SU-DHL-6 (cell line): ENCODE measurements around the gene KRTAP5-3.

Experiments
- EZH2phosphoT487 ChIP-seq: fragments of 200-600 bp; sonication (generic), shearing (Covaris generic); conservative IDR thresholded peaks from 2 replicates; pipeline ENCODE4 v1.6.1; 2018; ENCODE audit warnings: mild to moderate bottlenecking, antibody characterized with exemption, low read length, moderate library complexity, mixed read lengths
- TF ChIP-seq, protein P1 (sequence below): fragments of 200-600 bp; sonication (generic); IDR thresholded peaks from one replicate; pipeline ENCODE4 v1.5.1; 2017; ENCODE audit warnings: antibody characterized with exemption, mild to moderate bottlenecking, low read length, moderate library complexity; ENCODE audit not compliant: insufficient read depth, poor library complexity, severe bottlenecking

DNA sequence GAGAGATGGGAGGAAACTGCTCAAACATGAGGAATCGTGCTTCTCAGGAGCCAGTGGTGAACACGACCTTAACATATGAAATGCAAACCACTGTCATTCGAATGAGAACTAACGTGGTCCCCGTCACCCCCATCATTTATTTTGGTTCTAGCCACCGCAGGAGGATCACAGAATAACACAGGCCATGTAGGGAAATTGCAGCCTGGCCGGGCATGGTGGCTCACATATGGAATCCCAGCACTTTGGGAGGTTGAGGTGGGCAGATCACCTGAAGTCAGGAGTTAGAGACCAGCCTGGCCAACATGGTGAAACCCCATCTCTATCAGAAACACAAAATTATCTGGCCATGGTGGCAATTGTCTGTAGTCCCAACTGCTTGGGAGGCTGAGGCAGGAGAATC, 48.4 kb upstream of the KRTAP5-3 start:
- TF ChIP-seq, protein P1, sequence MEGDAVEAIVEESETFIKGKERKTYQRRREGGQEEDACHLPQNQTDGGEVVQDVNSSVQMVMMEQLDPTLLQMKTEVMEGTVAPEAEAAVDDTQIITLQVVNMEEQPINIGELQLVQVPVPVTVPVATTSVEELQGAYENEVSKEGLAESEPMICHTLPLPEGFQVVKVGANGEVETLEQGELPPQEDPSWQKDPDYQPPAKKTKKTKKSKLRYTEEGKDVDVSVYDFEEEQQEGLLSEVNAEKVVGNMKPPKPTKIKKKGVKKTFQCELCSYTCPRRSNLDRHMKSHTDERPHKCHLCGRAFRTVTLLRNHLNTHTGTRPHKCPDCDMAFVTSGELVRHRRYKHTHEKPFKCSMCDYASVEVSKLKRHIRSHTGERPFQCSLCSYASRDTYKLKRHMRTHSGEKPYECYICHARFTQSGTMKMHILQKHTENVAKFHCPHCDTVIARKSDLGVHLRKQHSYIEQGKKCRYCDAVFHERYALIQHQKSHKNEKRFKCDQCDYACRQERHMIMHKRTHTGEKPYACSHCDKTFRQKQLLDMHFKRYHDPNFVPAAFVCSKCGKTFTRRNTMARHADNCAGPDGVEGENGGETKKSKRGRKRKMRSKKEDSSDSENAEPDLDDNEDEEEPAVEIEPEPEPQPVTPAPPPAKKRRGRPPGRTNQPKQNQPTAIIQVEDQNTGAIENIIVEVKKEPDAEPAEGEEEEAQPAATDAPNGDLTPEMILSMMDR: no peak
- no peak for TF ChIP-seq EZH2phosphoT487
